ENCODE data around the gene DNAJB8.

Gene DNAJB8

GRCh38 chr3:128466840-128467541, at the start of gene DNAJB8:
Gene DNAJB8 (minus strand): TSS chr3:128466890. CDS start chr3:128463245, 3,645 bp downstream.
- DNase-seq (ENCODE audit: low read depth in 2 of 2), result peak in 1 of 2 donors; percentile 41

DNA sequence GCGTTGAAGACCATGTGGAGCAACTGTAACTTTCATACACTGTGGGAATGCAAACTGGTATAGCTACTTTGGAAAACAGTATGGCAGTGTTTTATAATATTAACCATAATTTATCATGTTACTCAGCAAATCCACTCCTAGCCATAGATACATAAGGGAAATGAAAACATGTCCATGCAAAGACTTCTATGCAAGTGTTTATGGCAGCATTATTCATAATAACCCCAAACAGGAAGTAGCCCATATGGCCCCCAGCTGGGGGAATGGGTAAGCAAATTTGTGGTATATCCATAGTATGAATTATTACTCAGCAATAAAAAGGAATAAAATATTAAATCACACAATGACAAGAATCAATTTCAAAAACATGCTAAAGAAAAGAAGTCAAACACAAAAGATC, 49.3 kb upstream of the DNAJB8 start:
- DNase-seq (ENCODE audit: low read depth in 2 of 2), result no peak

- no peak for DNase-seq (ENCODE audit: low read depth in 2 of 2)
These were observed 42.2 kb upstream of the DNAJB8 start for GRCh38 chr3:128508852-128509251.

DNA sequence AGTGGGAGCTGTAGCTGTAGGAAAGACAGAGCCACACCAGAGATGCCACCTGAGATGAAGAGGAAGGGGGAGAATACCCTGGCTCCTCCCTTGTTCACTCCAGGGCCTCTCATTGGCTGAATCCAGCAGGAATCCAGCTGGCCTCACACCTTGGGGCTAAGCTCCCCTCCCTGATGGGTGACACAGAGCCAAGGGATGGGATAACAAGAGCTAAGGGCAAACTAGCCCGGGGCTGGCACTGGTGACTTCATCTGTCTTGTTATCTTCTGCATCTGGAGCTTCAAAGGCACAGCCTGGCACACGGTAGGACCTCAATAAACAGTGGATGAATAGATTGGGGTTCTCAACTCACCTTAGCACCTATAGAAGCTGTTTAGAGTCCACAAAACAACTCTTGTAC, 40.1 kb upstream of the DNAJB8 start:
- no peak for DNase-seq (ENCODE audit: low read depth in 2 of 2)

DNA sequence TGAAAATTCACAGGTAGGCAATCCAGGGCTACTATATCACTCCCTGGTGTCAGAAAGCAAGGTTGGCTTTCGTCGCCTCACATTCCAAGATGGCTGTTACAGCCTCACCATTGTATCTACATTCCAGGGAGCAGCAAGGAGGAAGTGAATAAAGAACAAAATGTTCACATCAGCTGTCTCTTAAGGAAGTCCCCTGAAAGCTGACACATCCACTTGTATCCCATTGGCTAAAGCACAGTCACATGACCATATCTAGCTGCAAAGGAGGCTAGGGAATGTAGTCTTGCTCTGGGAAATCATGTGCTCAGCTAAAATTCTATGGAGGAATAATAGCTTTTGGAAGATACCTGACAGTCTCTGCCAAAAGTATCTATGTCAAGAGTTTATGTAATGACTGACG, 39.1 kb upstream of the DNAJB8 start:
- no peak for DNase-seq (ENCODE audit: low read depth in 2 of 2)

- no peak for DNase-seq (ENCODE audit: low read depth in 2 of 2)
These were observed 38.5 kb upstream of the DNAJB8 start for GRCh38 chr3:128504963-128505730.

GRCh38 chr3:128504533-128504915, 37.8 kb upstream of the DNAJB8 start:
- no peak for DNase-seq (ENCODE audit: low read depth in 2 of 2)

DNA sequence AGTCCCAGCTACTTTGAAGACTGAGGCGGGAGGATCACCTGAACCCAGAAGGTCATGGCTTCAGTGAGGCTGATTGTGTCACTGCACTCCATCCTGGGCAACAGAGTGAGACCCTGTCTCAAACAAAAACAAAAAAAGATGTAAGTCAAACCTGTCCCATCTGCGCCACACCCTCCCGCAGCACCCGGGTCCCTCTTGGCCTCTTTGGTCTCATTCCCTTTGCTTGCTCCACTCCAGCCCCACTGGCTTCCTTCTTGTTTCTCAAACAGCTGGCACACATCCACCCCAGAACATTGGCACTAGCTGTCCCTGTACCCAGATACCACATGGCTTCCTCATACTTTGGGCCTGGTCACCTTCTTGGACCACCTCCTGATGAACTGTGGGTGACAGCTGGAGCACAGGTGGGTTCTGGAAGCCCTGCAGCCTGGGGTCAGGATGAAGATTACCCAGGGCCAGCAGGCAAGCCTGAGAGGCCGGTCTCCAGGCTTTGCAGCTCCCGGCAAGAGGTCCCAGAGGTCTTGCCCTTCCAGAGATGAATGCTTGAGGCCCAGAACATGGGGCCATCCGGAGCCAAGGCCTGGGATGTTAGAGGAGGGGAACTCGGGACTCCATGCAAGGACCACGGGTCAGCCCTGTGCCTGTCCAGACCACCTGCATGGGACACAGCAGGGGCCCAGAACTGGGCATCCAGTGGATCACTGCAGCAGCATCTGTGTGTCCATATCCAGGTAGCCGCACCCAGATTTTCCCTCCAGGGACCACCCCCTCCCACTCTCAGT, 37.3 kb upstream of the DNAJB8 start:
- DNase-seq (ENCODE audit: low read depth in 2 of 2), result no peak

GRCh38 chr3:128503164-128503651, 36.5 kb upstream of the DNAJB8 start:
- no peak for DNase-seq (ENCODE audit: low read depth in 2 of 2)

GRCh38 chr3:128502712-128503111, 36.0 kb upstream of the DNAJB8 start:
- DNase-seq (ENCODE audit: low read depth in 2 of 2), result no peak

GRCh38 chr3:128501431-128501830, 34.7 kb upstream of the DNAJB8 start:
- no peak for DNase-seq (ENCODE audit: low read depth in 2 of 2)

- DNase-seq (ENCODE audit: low read depth in 2 of 2), result no peak
These were observed 33.9 kb upstream of the DNAJB8 start for GRCh38 chr3:128500556-128500955.

- DNase-seq (ENCODE audit: low read depth in 2 of 2), result no peak
These were observed 33.1 kb upstream of the DNAJB8 start for GRCh38 chr3:128499724-128500275.

- no peak for DNase-seq (ENCODE audit: low read depth in 2 of 2)
These were observed 32.3 kb upstream of the DNAJB8 start for GRCh38 chr3:128498901-128499530.

DNA sequence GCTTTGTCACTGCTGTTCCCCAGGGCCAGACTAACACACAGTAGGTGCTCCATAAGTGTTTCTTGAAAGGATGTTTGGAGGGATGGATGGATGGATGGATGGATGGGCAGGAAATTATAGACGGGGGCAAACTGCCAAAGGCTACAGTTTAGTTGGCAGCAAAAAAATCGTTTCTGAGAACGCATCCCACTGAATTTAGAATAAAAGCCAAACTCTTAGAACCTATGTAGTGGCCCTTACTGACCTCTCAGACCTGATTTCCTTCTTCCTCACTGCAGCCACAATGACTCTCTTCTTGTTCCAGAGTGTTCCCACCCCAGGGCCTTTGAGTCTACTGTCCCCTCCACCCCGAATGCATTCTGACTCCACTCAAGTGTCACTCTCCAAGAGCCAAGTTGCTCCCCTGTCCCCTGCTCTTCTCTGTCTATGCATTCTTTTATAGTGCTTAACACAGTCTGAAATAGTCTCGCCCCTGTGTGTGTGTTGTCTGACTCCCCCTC, 31.5 kb upstream of the DNAJB8 start:
- no peak for DNase-seq (ENCODE audit: low read depth in 2 of 2)

- peak; percentile 59 to 69 for DNase-seq (ENCODE audit: low read depth in 2 of 2)
These were observed 30.8 kb upstream of the DNAJB8 start for GRCh38 chr3:128497305-128498126.

GRCh38 chr3:128496602-128497304, 30.1 kb upstream of the DNAJB8 start:
- DNase-seq (ENCODE audit: low read depth in 2 of 2), result no peak

- no peak for DNase-seq (ENCODE audit: low read depth in 2 of 2)
These were observed 29.4 kb upstream of the DNAJB8 start for GRCh38 chr3:128496019-128496601.

GRCh38 chr3:128495435-128495970, 28.8 kb upstream of the DNAJB8 start:
- no peak for DNase-seq (ENCODE audit: low read depth in 2 of 2)
